Uterus (tissue), 2 donors: Measurements from ENCODE around the gene FAM162A.

Experiments
- CTCF ChIP-seq, 4 experiments: fragments of 200-600 bp in 2 of 4; fragments of 450-650 bp in 2 of 4; sonication (generic) in 2 of 4; IDR thresholded peaks; one replicate each; pipeline ENCODE4 v1.5.1; 2016 to 2019; ENCODE audit warnings: antibody characterized with exemption in 4 of 4, mild to moderate bottlenecking in 2 of 4, moderate library complexity in 1 of 4
- POLR2A ChIP-seq, 2 donors: fragments of 450-650 bp; IDR thresholded peaks; one replicate each; pipeline ENCODE4 v1.6.1; 2016; ENCODE audit warnings: antibody characterized with exemption in 2 of 2, mild to moderate bottlenecking in 1 of 2, moderate library complexity in 1 of 2

- TF ChIP-seq POLR2A (IDR thresholded peaks at IDR 0.05) (no peak), CTCF (IDR thresholded peaks at IDR 0.05) (no peak)
These were observed 18.9 kb upstream of the FAM162A start for GRCh38 chr3:122365073-122365472.
